ENCODE measurements around the gene LRRFIP2. TPM values are rescaled to one million over a fixed set of nuclear protein-coding genes. Genes with fewer than 3 reads are reported as not detected.

LRRFIP2 gene
- total and polyA plus RNA-seq, 9 donors = 35.5 to 81.1 (median 48.3) TPM

DNA sequence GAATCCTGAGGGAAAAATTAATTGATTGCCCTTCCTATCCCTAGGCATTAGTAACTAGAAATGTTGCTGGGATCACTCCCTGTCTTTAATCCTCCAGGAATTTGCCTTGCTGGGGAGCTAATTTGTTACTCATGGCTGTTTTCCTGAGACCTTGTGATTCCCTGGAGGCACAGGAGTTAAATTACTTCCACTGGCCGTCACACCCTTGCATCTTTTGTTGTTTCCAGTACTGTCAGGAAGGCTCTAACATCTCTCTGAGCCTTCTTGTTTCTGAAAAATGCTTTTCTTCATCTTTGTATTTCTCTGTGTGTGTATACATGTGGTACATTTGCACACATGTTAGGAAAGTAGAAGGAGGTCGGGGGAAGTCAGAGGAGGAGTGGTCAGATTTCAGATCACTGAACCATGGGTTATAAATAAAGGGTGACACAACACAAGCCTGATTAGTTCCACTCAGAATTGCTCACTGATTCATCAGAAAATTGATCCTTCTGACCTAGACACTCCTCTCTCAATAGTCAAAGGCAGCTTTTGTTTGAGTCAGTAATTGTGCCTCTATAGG, 23.5 kb upstream of the LRRFIP2 start:
- no peaks in the 10 kb centered on the region for H3K4me1 ChIP-seq (ENCODE audit: insufficient read depth)
- TF ChIP-seq POLR2A (IDR thresholded peaks at IDR 0.05) (no peak), EP300 (IDR thresholded peaks at IDR 0.05) (no peak)
- TF ChIP-seq, protein P1, sequence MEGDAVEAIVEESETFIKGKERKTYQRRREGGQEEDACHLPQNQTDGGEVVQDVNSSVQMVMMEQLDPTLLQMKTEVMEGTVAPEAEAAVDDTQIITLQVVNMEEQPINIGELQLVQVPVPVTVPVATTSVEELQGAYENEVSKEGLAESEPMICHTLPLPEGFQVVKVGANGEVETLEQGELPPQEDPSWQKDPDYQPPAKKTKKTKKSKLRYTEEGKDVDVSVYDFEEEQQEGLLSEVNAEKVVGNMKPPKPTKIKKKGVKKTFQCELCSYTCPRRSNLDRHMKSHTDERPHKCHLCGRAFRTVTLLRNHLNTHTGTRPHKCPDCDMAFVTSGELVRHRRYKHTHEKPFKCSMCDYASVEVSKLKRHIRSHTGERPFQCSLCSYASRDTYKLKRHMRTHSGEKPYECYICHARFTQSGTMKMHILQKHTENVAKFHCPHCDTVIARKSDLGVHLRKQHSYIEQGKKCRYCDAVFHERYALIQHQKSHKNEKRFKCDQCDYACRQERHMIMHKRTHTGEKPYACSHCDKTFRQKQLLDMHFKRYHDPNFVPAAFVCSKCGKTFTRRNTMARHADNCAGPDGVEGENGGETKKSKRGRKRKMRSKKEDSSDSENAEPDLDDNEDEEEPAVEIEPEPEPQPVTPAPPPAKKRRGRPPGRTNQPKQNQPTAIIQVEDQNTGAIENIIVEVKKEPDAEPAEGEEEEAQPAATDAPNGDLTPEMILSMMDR (IDR thresholded peaks at IDR 0.05) = no peak
- DNase-seq = no peak
- no peaks in the 10 kb centered on the region for H3K9me3 ChIP-seq
- no peak overlapping the region for H3K27ac ChIP-seq
- no peaks in the 10 kb centered on the region for H3K36me3 ChIP-seq
- H3K27me3 ChIP-seq = no peaks in the 10 kb centered on the region
- intact Hi-C loops (cut with DNase I) = no loop called here
- no peak overlapping the region for H3K4me3 ChIP-seq
- 52 to 60% (median 54%) methylated on average over 2 of the region's 2 CpGs for WGBS, 3 donors

DNA sequence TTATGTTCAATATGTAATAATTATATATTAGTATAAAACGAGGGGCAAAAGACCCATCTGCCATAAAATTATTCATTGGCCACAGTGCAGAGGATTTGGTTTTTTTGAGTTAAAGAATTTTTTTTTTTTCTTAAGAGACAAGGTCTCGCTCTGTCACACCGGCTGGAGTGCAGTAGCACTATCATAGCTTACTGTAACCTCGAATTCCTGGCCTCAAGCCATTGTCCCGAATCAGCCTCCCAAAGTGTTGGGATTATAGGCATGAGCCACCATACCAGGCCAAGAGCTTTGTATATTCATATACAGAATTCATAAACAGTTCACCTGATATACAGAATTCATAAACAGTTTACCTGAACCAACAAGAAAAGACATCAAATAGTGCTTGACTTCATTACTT, 20.2 kb upstream of the LRRFIP2 start:
- Histone ChIP-seq H3K27me3 (no peaks in the 10 kb centered on the region), H3K9me3 (no peaks in the 10 kb centered on the region), H3K36me3 (no peaks in the 10 kb centered on the region), H3K4me3 (no peak overlapping the region), H3K4me1 (ENCODE audit: insufficient read depth) (no peaks in the 10 kb centered on the region), H3K27ac (no peak overlapping the region)
- intact Hi-C loops (cut with DNase I) = no loop called here
- TF ChIP-seq POLR2A (IDR thresholded peaks at IDR 0.05) (no peak), EP300 (IDR thresholded peaks at IDR 0.05) (no peak)
- TF ChIP-seq, protein P1 (IDR thresholded peaks at IDR 0.05) = no peak
- WGBS, 3 donors = 86 to 91% (median 88%) methylated on average over 5 of the region's 5 CpGs
- DNase-seq = no peak

DNA sequence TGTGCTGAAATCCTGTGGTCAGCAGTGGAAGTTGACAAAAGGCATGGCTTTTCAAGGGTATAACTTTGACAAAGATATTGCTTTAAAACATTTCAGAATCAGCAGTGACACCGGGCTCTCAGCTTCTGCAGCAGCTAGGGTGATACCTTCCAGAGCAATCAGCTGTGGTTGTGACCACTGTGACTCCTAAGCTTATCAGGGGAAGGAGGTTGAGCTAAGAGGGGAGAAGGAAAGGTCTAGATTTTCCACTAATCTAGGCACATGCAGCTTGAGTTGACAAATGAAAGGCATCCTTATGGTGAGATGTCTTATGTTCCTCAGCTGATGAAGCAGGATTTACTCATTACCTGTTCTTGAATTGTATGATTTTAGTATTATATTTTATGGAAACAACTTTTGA, 16.3 kb upstream of the LRRFIP2 start:
- no peak for DNase-seq
- TF ChIP-seq, protein P1 (IDR thresholded peaks at IDR 0.05) = no peak
- TF ChIP-seq POLR2A (IDR thresholded peaks at IDR 0.05) (no peak), EP300 (IDR thresholded peaks at IDR 0.05) (no peak)
- H3K36me3 ChIP-seq = no peaks in the 10 kb centered on the region
- H3K4me1 ChIP-seq (ENCODE audit: insufficient read depth) = no peaks in the 10 kb centered on the region
- H3K4me3 ChIP-seq = no peak overlapping the region
- intact Hi-C loops (cut with DNase I) = no loop called here
- whole genome bisulfite sequencing, 3 donors = 89 to 96% (median 90%) methylated on average over 1 of the region's 1 CpG
- H3K9me3 ChIP-seq = no peaks in the 10 kb centered on the region
- H3K27ac ChIP-seq = no peak overlapping the region
- H3K27me3 ChIP-seq = no peaks in the 10 kb centered on the region

DNA sequence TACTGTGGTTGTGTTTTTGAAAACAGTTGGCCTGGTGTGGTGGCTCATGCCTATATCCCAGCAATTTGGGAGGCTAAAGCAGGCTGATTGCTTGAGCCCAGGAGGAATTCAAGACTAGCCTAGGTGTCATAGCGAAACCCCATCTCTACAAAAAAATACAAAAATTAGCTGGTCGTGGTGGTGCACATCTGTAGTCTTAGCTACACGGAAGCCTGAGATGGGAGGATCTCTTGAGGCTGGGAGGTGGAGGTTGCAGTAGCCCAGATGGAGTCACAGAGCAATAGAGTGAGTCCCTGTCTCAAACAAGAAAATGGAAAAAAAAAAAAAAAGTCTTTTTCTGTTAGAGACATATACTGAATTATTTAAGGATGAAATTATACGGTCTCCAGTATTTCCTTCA, 14.7 kb upstream of the LRRFIP2 start:
- 78 to 85% (median 81%) methylated on average over 4 of the region's 4 CpGs for WGBS, 3 donors
- intact Hi-C loops (cut with DNase I) = no loop called here
- TF ChIP-seq POLR2A (IDR thresholded peaks at IDR 0.05) (no peak), EP300 (IDR thresholded peaks at IDR 0.05) (no peak)
- TF ChIP-seq, protein P1 (IDR thresholded peaks at IDR 0.05) = no peak
- H3K27ac ChIP-seq = no peak overlapping the region
- no peaks in the 10 kb centered on the region for H3K9me3 ChIP-seq
- H3K4me1 ChIP-seq (ENCODE audit: insufficient read depth) = peaks cover under 1% of the 10 kb centered on the region
- H3K36me3 ChIP-seq = no peaks in the 10 kb centered on the region
- H3K27me3 ChIP-seq = no peaks in the 10 kb centered on the region
- DNase-seq = no peak
- H3K4me3 ChIP-seq = no peak overlapping the region

Data from ovary (tissue), 9 donors.